NCI-H748 (cell line): ENCODE measurements around the gene CFAP77.

Source experiments
- DNase-seq: peaks from one replicate; lab custom pipeline; 2025; ENCODE audit not compliant: unreplicated experiment; lab: John Stamatoyannopoulos, UW

Gene CFAP77

GRCh38 chr9:132575005-132575609, 165.1 kb downstream of the CFAP77 start:
- DNase-seq, result peak; percentile 78

- DNase-seq, result no peak
Measured at GRCh38 chr9:132575811-132576210, 165.8 kb downstream of the CFAP77 start.

- DNase-seq, result no peak
Measured at GRCh38 chr9:132577119-132577518, 167.1 kb downstream of the CFAP77 start.

- no peak for DNase-seq
Measured at GRCh38 chr9:132578367-132578932, 168.4 kb downstream of the CFAP77 start.

- DNase-seq, result no peak
Measured at GRCh38 chr9:132579427-132579798, 169.4 kb downstream of the CFAP77 start.

- no peak for DNase-seq
Measured at GRCh38 chr9:132582276-132582785, 172.3 kb downstream of the CFAP77 start, which contains the start of gene BARHL1. Gene BARHL1 (plus strand): TSS chr9:132582606. CDS start chr9:132582798, 192 bp downstream.

- no peak for DNase-seq
Measured at GRCh38 chr9:132582786-132583583, 173.0 kb downstream of the CFAP77 start.

GRCh38 chr9:132583584-132584304, 173.7 kb downstream of the CFAP77 start:
- no peak for DNase-seq

GRCh38 chr9:132584601-132585560, 174.9 kb downstream of the CFAP77 start:
- no peak for DNase-seq

- peak; percentile 72 for DNase-seq
Measured at GRCh38 chr9:132585954-132586829, 176.2 kb downstream of the CFAP77 start.

- DNase-seq, result peak; percentile 72
Measured at GRCh38 chr9:132586830-132587591, 177.0 kb downstream of the CFAP77 start.

GRCh38 chr9:132587592-132587955, 177.6 kb downstream of the CFAP77 start:
- DNase-seq, result no peak

GRCh38 chr9:132588098-132588497, 178.1 kb downstream of the CFAP77 start:
- no peak for DNase-seq

GRCh38 chr9:132588501-132589147, 178.6 kb downstream of the CFAP77 start:
- no peak for DNase-seq

- DNase-seq, result peak; percentile 26
Measured at GRCh38 chr9:132589148-132590036, 179.4 kb downstream of the CFAP77 start.

- DNase-seq, result no peak
Measured at GRCh38 chr9:132590037-132590317, 180.0 kb downstream of the CFAP77 start.
